Left ventricle myocardium inferior (tissue), 1 donor: ENCODE results near the gene SLC17A9. TPM values are rescaled to one million over a fixed set of nuclear protein-coding genes. Genes with fewer than 3 reads are reported as not detected.

ENCODE experiments used
- DNase-seq: peaks from one replicate; pipeline ENCODE4 v3.0.0-alpha.2; 2020
- H3K27ac ChIP-seq: fragments of 200-600 bp; replicated peaks from 2 replicates; pipeline ENCODE4 v1.8.0; 2021
- H3K27me3 ChIP-seq: fragments of 200-600 bp; 2 replicates; pipeline ENCODE4 v1.8.0; 2021; ENCODE audit warnings: low read depth
- H3K36me3 ChIP-seq: fragments of 200-600 bp; 2 replicates; pipeline ENCODE4 v1.8.0; 2021
- H3K4me1 ChIP-seq: fragments of 200-600 bp; 2 replicates; pipeline ENCODE4 v1.8.0; 2021
- H3K4me3 ChIP-seq: fragments of 200-600 bp; 2 replicates; pipeline ENCODE4 v1.8.0; 2021; ENCODE audit warnings: mild to moderate bottlenecking, moderate library complexity
- H3K9me3 ChIP-seq: fragments of 200-600 bp; replicated peaks from 2 replicates; pipeline ENCODE4 v1.8.0; 2021
- intact Hi-C: fragments of 100-400 bp; cut with micrococcal nuclease; formaldehyde crosslinking; loops from one replicate; pipeline ENCODE4 v1.11.0; 2022
- total RNA-seq: library from RNA; stranded (reverse); fragmentation: NEBNext Ultra II Directional; extraction: Animal tissue kit (Norgen Biotek cat#: 25700); gene quantifications from one replicate; pipeline ENCODE4 v1.2.1, GENCODE V29; 2021
- TF ChIP-seq, protein P1 (sequence below): fragments of 200-600 bp; IDR thresholded peaks from 2 replicates; pipeline ENCODE4 v1.8.0; 2021; ENCODE audit warnings: antibody characterized with exemption, mild to moderate bottlenecking, borderline replicate concordance
- donor health status: DM: no; HTN: yes; CAD: no; lungs with severe emphysema.

Gene SLC17A9
- total RNA-seq, 1 donor from 2014 or later, result 0.47 TPM

DNA sequence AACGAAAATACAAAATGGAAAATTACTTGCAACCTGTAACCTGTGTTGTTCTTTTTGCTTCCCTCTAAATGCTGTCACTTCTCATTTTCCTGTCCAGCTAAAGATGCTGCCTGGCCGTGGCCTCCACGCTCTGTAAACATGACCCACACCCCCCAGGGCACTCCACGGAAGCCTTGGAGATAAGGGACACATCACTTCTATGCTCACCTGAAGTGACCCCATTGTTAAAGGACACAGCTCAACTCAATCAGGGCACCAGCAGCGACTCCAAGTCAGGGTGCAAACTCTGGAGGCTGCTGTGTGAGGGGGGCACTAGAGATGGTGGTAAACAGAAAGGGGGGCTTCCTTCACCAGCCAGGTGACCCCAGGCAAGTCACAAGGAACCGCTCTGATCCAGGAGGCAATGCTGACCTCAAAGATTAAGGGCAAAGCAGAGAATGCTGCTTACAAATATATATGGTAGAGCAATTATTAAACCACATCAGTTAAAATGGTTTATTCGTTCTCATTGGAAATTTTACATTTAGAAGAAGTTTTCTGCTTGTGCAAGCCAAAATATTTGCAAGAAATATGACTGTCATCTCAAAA lies 39.4 kb upstream of the SLC17A9 start:
- intact Hi-C loops, result no loop called here
- TF ChIP-seq, protein P1, sequence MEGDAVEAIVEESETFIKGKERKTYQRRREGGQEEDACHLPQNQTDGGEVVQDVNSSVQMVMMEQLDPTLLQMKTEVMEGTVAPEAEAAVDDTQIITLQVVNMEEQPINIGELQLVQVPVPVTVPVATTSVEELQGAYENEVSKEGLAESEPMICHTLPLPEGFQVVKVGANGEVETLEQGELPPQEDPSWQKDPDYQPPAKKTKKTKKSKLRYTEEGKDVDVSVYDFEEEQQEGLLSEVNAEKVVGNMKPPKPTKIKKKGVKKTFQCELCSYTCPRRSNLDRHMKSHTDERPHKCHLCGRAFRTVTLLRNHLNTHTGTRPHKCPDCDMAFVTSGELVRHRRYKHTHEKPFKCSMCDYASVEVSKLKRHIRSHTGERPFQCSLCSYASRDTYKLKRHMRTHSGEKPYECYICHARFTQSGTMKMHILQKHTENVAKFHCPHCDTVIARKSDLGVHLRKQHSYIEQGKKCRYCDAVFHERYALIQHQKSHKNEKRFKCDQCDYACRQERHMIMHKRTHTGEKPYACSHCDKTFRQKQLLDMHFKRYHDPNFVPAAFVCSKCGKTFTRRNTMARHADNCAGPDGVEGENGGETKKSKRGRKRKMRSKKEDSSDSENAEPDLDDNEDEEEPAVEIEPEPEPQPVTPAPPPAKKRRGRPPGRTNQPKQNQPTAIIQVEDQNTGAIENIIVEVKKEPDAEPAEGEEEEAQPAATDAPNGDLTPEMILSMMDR, result no peak
- DNase-seq, result no peak
- Histone ChIP-seq H3K36me3 (peaks cover 53% of the 10 kb centered on the region), H3K27ac (no peak overlapping the region), H3K4me1 (peaks cover 64% of the 10 kb centered on the region), H3K9me3 (no peaks in the 10 kb centered on the region), H3K27me3 (no peaks in the 10 kb centered on the region), H3K4me3 (no peak overlapping the region)

- intact Hi-C loops, result no loop called here
- Histone ChIP-seq H3K9me3 (no peaks in the 10 kb centered on the region), H3K27ac (no peak overlapping the region), H3K36me3 (peaks cover 40% of the 10 kb centered on the region), H3K4me3 (peak overlapping the region; percentile 34), H3K27me3 (no peaks in the 10 kb centered on the region), H3K4me1 (peaks cover 77% of the 10 kb centered on the region)
- TF ChIP-seq, protein P1, result no peak
- DNase-seq, result no peak
Observed at GRCh38 chr20:62914436-62914835, 38.1 kb upstream of the SLC17A9 start.

DNA sequence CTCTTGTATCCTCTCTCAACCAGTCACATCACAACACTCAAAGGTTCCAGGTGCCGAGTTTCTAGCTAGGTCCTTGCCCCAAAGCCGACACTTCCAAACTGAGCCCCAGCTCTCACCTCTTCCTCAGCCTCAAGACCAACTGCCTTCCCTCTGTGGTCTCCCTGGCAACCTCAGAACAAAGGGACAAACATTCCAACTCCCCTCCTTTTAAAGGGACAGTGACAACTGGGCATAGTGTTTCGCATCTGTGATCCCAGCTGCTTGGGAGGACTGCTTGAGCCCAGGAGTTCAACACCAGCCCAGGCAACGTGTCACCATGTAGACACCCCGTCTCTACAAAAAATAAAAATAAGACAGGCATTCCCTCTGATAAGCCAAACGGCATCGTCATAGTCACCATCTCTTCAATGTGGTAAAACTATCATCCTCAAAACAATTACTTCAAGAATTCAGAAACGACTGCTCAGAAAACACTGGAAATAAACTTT lies 37.5 kb upstream of the SLC17A9 start:
- no peak for DNase-seq
- TF ChIP-seq, protein P1, result no peak
- Histone ChIP-seq H3K36me3 (peaks cover 34% of the 10 kb centered on the region), H3K27me3 (no peaks in the 10 kb centered on the region), H3K9me3 (no peaks in the 10 kb centered on the region), H3K4me3 (peak overlapping the region; percentile 34), H3K4me1 (peaks cover 83% of the 10 kb centered on the region), H3K27ac (no peak overlapping the region)
- intact Hi-C loops, result no loop called here

GRCh38 chr20:62916703-62917476 lies 35.6 kb upstream of the SLC17A9 start:
- Histone ChIP-seq H3K4me3 (no peak overlapping the region), H3K4me1 (peaks cover 99% of the 10 kb centered on the region)
- DNase-seq, result no peak

DNA sequence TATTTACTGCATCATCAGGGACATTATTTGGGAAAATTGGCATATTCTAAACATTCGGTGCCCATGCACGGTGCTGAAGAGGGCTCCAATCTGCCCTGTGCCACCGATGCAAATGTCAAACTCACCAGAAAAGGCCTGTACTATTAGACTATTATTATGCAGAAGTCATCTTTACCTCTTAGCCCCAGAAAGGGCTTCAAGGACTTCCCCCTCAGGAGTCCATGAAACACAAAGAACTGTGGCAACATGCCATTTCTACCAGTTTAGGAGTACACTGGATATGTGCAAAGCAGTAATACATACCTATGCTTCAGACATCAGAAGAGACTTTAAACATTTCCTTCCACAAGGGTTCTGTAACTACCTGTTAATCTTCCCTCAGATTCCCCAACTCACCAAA lies 34.8 kb upstream of the SLC17A9 start:
- Histone ChIP-seq H3K4me1 (peaks cover 100% of the 10 kb centered on the region), H3K36me3 (peaks cover 7% of the 10 kb centered on the region), H3K27ac (no peak overlapping the region), H3K27me3 (no peaks in the 10 kb centered on the region), H3K9me3 (no peaks in the 10 kb centered on the region), H3K4me3 (no peak overlapping the region)
- intact Hi-C loops, result no loop called here
- no peak for DNase-seq
- TF ChIP-seq, protein P1, result no peak

More at GRCh38 chr20:62916703-62917476, 35.6 kb upstream of the SLC17A9 start:
- H3K27me3 ChIP-seq, result no peaks in the 10 kb centered on the region
- no peaks in the 10 kb centered on the region for H3K9me3 ChIP-seq
- H3K36me3 ChIP-seq, result peaks cover 16% of the 10 kb centered on the region
- intact Hi-C loops, result no loop called here
- no peak overlapping the region for H3K27ac ChIP-seq
- TF ChIP-seq, protein P1, result no peak
